DOHH2 (cell line): Measurements from ENCODE around the gene PIP4K2A.

Experiments
- H3F3A ChIP-seq: fragments of 200-600 bp; sonication (generic), shearing (Covaris generic); 2 replicates; pipeline ENCODE4 v1.6.0; 2016; ENCODE audit warnings: antibody characterized with exemption, mild to moderate bottlenecking; ENCODE audit not compliant: control insufficient read depth, insufficient read depth
- H3K27ac ChIP-seq: fragments of 200-600 bp; sonication (generic); 2 replicates; pipeline ENCODE4 v1.5.1; 2014; ENCODE audit warnings: low read depth, mild to moderate bottlenecking, low read length, moderate library complexity
- H3K27me3 ChIP-seq: fragments of 200-600 bp; sonication (generic); 2 replicates; pipeline ENCODE4 v1.6.1; 2014; ENCODE audit warnings: mild to moderate bottlenecking, low read length, mixed read lengths; ENCODE audit not compliant: control insufficient read depth
- H3K36me3 ChIP-seq: fragments of 200-600 bp; sonication (generic); 2 replicates; pipeline ENCODE4 v1.6.1; 2014; ENCODE audit warnings: mild to moderate bottlenecking, low read length, moderate library complexity, mixed read lengths; ENCODE audit not compliant: control insufficient read depth
- H3K4me1 ChIP-seq: fragments of 200-600 bp; sonication (generic); 2 replicates; pipeline ENCODE4 v1.6.1; 2014; ENCODE audit warnings: mild to moderate bottlenecking, low read length, mixed read lengths; ENCODE audit not compliant: control insufficient read depth
- H3K4me2 ChIP-seq: fragments of 200-600 bp; sonication (generic); 2 replicates; pipeline ENCODE4 v1.6.0; 2014; ENCODE audit warnings: mild to moderate bottlenecking, low read length, moderate library complexity
- H3K4me3 ChIP-seq: fragments of 200-600 bp; sonication (generic); 2 replicates; pipeline ENCODE4 v1.5.1; 2014; ENCODE audit warnings: mild to moderate bottlenecking, low read length, mixed read lengths
- H3K79me2 ChIP-seq: fragments of 200-600 bp; sonication (generic); 2 replicates; pipeline ENCODE4 v1.6.1; 2014; ENCODE audit warnings: mild to moderate bottlenecking, low read length, mixed read lengths; ENCODE audit not compliant: control insufficient read depth
- H3K9me2 ChIP-seq: fragments of 200-600 bp; sonication (generic); replicated peaks from 2 replicates; pipeline ENCODE4 v1.6.1; 2014; ENCODE audit warnings: mild to moderate bottlenecking, low read length, mixed read lengths; ENCODE audit not compliant: control insufficient read depth
- H3K9me3 ChIP-seq: fragments of 200-600 bp; sonication (generic); 2 replicates; pipeline ENCODE4 v1.6.1; 2014; ENCODE audit warnings: antibody characterized with exemption, low read length, mixed read lengths; ENCODE audit not compliant: control insufficient read depth, insufficient read depth
- H4K20me1 ChIP-seq: fragments of 200-600 bp; sonication (generic); 2 replicates; pipeline ENCODE4 v1.6.0; 2014; ENCODE audit warnings: low read depth, mild to moderate bottlenecking, antibody characterized with exemption, low read length, moderate library complexity; ENCODE audit not compliant: control insufficient read depth, insufficient read depth
- CTCF ChIP-seq: fragments of 200-600 bp; sonication (generic); IDR thresholded peaks from one replicate; pipeline ENCODE4 v1.5.1; 2014; ENCODE audit warnings: antibody characterized with exemption, mild to moderate bottlenecking, low read depth, low read length; ENCODE audit not compliant: poor library complexity, severe bottlenecking
- EZH2phosphoT487 ChIP-seq: fragments of 200-600 bp; sonication (generic); IDR thresholded peaks from 2 replicates; pipeline ENCODE4 v1.6.1; 2017; ENCODE audit warnings: borderline replicate concordance, mild to moderate bottlenecking, antibody characterized with exemption, low read length, moderate library complexity, mixed read lengths

The PIP4K2A gene

GRCh38 chr10:22714479-22715289, at the start of gene PIP4K2A:
PIP4K2A (minus strand) TSS chr10:22714578; CDS start chr10:22714326, 252 bp downstream.
- Histone ChIP-seq H3K9me3 (no peaks in the 10 kb centered on the region), H3K9me2 (no peaks in the 10 kb centered on the region), H3F3A (peaks cover 3% of the 10 kb centered on the region; the same call in 1 of the 2 replicates), H3K27me3 (peaks cover 7% of the 10 kb centered on the region), H3K36me3 (0 out of 2 replicates have a peak, but pooled peaks cover 3% of the 10 kb centered on the region), H3K4me3 (peak within 1 kb of the TSS; percentile 93), H3K79me2 (peaks cover 44% of the 10 kb centered on the region), H4K20me1 (peaks cover 18% of the 10 kb centered on the region), H3K4me1 (peaks cover 41% of the 10 kb centered on the region), H3K4me2 (peak within 1 kb of the TSS; percentile 91), H3K27ac (peak within 1 kb of the TSS; percentile 61)
- no peak for TF ChIP-seq EZH2phosphoT487
- TF ChIP-seq CTCF, result no peak

DNA sequence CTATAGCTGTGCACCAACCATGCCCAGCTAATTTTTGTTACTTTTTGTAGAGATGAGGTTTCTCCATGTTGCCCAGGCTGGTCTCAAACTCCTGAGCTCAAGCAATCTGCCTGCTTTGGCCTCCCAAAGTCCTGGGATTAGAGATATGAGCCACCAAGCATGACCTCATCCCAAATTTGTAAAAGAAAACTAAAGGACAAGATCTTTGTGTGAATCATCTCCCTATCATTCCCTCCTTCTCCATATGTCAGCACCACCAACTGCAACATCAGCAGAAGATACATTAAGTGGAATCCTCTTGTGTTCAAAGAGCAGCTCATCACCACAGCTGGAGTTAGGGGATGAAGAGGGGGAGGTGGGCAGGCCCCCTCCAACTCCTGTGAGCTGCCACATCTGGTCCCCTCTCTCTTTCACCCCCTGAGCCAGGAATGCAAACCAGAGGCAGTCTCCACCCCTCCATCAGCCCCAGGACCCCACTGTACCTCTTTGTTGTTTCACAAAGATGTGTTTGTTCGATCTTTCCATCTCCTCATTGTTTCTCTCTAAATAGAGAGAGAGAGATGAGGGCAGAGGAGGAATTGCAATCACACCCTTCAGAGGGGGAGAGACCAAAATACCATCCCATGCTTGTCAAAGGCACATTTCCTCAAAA, 47.3 kb upstream of the PIP4K2A start:
- Histone ChIP-seq H3K4me3 (no peak overlapping the region), H3K4me1 (peaks cover 40% of the 10 kb centered on the region), H3F3A (peaks cover 13% of the 10 kb centered on the region), H3K27me3 (no peaks in the 10 kb centered on the region), H3K27ac (no peak overlapping the region), H3K9me3 (no peaks in the 10 kb centered on the region), H4K20me1 (no peaks in the 10 kb centered on the region), H3K79me2 (no peaks in the 10 kb centered on the region), H3K9me2 (no peaks in the 10 kb centered on the region), H3K4me2 (no peak overlapping the region), H3K36me3 (no peaks in the 10 kb centered on the region)
- TF ChIP-seq CTCF (no peak), EZH2phosphoT487 (no peak)

- H3K4me2 ChIP-seq, result no peak overlapping the region
- no peaks in the 10 kb centered on the region for H3K79me2 ChIP-seq
- no peaks in the 10 kb centered on the region for H4K20me1 ChIP-seq
- TF ChIP-seq CTCF (no peak), EZH2phosphoT487 (no peak)
- H3K9me2 ChIP-seq, result no peaks in the 10 kb centered on the region
- no peaks in the 10 kb centered on the region for H3K36me3 ChIP-seq
- peaks cover 24% of the 10 kb centered on the region for H3K4me1 ChIP-seq
- H3K4me3 ChIP-seq, result no peak overlapping the region
- peaks cover under 1% of the 10 kb centered on the region; the same call in 1 of the 2 replicates for H3F3A ChIP-seq
- H3K27ac ChIP-seq, result no peak overlapping the region
- no peaks in the 10 kb centered on the region for H3K9me3 ChIP-seq
- H3K27me3 ChIP-seq, result no peaks in the 10 kb centered on the region
Observed at GRCh38 chr10:22760025-22760424, 45.6 kb upstream of the PIP4K2A start.
